Body of pancreas (tissue), 4 donors: ENCODE measurements around the gene NBEA.

Experiments
- POLR2A ChIP-seq, 3 donors: fragments of 450-650 bp; IDR thresholded peaks; one replicate each; pipeline ENCODE4 v1.6.1; 2016; ENCODE audit warnings: antibody characterized with exemption in 3 of 3, mild to moderate bottlenecking in 2 of 3
- TF ChIP-seq, protein P1 (sequence below), 7 experiments: fragments of 450-650 bp in 4 of 7; fragments of 200-600 bp in 3 of 7; sonication (generic) in 3 of 7; IDR thresholded peaks; one replicate each; pipeline ENCODE4 v1.5.1; 2016 to 2019; ENCODE audit warnings: antibody characterized with exemption in 7 of 7

DNA sequence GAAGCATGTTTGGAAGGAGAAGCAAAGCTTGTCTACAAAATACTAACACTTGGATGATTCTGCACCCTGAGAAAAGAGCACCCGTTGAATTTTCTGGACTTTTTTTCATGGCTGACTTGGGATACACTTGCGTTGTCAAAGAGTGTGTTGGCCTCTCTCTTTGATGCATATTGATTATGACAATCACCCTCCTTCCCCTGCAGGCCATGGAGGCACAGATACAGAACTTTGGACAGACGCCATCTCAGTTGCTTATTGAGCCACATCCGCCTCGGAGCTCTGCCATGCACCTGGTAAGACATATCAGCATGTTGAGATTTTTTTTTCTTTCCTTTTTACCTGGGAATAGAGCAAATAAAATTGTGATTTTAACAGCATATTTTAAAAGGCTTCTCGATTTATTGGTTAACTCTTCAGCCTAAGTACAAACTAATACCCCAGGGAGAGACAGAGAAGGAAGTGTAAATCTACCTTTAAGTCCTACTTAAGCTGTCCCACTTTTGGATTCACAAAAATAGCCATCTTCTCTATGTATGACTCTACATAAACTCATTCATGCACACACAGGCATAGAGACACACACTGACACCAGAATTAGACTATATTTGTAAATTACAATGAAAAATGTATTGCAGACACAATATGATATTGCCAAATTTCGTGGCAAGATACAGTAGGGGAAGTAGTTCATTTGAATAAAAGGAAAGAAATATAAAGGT, 704.1 kb downstream of the NBEA start:
- TF ChIP-seq POLR2A (IDR thresholded peaks at IDR 0.05) = no peak
- TF ChIP-seq, protein P1, sequence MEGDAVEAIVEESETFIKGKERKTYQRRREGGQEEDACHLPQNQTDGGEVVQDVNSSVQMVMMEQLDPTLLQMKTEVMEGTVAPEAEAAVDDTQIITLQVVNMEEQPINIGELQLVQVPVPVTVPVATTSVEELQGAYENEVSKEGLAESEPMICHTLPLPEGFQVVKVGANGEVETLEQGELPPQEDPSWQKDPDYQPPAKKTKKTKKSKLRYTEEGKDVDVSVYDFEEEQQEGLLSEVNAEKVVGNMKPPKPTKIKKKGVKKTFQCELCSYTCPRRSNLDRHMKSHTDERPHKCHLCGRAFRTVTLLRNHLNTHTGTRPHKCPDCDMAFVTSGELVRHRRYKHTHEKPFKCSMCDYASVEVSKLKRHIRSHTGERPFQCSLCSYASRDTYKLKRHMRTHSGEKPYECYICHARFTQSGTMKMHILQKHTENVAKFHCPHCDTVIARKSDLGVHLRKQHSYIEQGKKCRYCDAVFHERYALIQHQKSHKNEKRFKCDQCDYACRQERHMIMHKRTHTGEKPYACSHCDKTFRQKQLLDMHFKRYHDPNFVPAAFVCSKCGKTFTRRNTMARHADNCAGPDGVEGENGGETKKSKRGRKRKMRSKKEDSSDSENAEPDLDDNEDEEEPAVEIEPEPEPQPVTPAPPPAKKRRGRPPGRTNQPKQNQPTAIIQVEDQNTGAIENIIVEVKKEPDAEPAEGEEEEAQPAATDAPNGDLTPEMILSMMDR (IDR thresholded peaks at IDR 0.05) = no peak
